GM10266 (cell line): ENCODE results near the gene LCP1.

Experiments used
- DNase-seq: peaks from one replicate; pipeline ENCODE4 v3.0.0; 2012; ENCODE audit errors: extremely low spot score
- TF ChIP-seq, protein P1 (sequence below): IDR thresholded peaks from 2 replicates; pipeline ENCODE4 v1.5.1; 2012; ENCODE audit warnings: mild to moderate bottlenecking, low read depth; ENCODE audit not compliant: control insufficient read depth, insufficient read depth; ENCODE audit errors: missing control alignments

The LCP1 gene

DNA sequence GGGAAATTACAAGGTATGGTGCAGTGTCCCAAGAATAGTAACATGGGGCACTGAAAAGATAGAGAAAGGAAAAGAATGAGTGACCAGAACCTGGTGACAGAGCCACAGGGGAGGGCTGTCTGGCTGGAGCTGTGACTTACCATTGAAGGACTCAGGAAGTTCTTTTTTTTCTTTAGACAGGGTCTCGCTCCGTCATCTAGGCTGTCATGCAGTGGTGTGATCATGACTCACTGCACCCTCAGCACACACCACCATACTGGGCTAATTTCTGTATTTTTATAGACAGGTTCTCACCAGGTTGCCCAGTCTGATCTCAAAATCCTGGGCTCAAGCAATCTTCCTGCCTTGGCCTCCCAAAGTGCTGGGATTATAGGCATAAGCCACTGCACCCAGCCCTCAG lies 68.4 kb downstream of the LCP1 start:
- TF ChIP-seq, protein P1, sequence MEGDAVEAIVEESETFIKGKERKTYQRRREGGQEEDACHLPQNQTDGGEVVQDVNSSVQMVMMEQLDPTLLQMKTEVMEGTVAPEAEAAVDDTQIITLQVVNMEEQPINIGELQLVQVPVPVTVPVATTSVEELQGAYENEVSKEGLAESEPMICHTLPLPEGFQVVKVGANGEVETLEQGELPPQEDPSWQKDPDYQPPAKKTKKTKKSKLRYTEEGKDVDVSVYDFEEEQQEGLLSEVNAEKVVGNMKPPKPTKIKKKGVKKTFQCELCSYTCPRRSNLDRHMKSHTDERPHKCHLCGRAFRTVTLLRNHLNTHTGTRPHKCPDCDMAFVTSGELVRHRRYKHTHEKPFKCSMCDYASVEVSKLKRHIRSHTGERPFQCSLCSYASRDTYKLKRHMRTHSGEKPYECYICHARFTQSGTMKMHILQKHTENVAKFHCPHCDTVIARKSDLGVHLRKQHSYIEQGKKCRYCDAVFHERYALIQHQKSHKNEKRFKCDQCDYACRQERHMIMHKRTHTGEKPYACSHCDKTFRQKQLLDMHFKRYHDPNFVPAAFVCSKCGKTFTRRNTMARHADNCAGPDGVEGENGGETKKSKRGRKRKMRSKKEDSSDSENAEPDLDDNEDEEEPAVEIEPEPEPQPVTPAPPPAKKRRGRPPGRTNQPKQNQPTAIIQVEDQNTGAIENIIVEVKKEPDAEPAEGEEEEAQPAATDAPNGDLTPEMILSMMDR, result no peak
- DNase-seq, result no peak

DNA sequence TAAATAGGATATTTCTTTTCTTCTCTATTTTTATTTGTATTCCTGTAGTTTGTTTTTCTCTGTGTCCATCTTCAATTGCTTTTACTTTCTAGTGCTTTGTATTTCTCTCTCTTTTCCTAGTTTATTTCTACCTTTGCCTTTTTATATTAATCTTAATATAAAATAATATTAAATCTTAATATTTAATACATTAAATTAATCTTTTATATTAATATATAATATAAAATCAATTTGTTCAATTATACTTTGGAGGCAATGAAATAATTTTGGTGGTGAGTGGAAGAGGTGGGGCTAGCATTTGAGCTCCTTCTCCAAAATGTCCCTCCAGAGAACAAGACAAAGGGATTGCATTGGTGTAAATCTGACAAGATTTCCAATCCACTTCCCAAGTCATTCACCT lies 70.8 kb downstream of the LCP1 start:
- TF ChIP-seq, protein P1, result no peak
- no peak for DNase-seq

DNA sequence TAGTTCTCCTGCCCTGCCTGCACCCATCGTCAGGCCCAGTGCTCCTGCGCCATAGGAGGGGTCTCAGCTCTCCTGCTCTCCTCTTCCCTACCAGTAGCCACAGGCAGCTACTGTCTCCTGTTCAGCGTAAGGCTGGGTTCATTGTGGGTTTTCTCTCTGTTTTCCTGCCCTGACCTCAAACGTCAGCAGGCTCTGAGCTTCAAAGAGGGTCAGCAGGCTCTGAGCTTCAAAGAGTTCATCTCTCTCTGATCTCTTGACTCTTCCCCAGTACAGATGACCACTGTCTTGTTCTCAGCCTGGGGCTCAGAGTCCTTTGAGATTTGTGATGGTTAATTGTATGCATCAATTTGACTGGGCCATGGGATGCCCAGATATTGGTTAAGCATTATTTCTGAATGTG lies 72.5 kb downstream of the LCP1 start:
- no peak for DNase-seq
- TF ChIP-seq, protein P1, result no peak

DNA sequence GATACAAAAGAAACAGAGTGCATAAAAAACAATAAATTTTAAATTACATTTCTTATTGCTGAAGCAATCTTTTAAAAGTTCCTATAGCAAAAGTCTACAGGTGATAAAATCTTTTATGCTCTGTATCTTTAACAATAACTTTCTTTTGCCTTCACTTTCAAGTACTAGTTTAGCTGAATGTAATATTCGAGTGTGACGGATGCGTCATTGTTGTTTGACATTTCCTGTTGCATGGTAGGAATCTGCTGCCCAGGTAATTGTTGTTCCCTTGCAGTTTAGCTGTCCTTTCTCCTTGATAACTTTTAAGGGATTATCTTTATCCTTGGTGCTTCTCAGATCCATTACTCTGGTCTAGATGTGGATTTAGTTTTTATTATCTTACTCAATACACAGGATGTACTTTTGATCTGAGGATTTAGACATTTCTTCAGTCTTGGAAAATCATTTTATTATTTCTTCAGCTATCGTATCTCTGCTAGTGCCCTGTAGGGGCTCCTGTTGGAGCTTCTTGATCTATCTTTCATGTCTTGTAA lies 75.1 kb downstream of the LCP1 start:
- TF ChIP-seq, protein P1, result no peak
- no peak for DNase-seq

DNA sequence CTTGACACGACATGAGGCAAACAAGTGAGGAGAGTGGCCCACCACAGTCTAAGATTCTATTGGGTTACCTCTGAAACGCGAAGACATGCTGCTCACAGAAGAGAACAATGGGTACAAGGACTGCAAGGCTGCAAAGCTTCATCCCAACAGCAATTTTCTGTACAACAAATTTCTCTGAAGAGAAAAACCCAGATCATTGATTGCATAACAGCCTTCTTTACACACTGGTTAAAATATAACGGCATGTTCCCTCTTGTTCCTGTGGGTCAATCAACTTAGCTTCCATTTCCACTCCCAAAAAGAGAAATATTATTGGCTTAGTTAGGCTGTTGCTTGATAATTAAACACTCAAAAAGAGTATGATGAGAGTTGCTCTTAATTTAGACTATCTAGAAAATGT lies 77.1 kb downstream of the LCP1 start, which contains the start of gene CPB2:
CPB2 (minus strand) TSS at position 166 of the 400 bp plus-strand sequence; CDS start at position 142, 24 bp downstream.
- no peak for DNase-seq
- TF ChIP-seq, protein P1, result no peak

DNA sequence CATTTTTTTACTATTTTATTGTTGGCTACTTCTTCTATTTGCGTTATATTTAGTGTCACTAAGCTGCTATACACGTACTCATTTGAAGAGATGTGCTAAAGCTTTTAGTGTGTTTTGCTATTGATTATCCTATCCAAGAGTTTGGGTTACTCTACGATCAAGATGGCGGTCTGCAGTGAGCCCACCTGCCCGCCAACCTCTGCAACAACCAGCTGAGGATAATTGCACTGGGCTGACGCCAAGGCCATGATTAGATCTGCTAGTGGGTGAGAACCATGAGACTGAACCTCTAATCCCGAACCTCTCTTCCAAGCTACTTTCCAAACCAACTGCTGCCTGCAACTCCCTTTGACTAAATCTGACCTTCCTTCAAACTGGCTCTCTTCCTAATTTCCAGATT lies 78.9 kb downstream of the LCP1 start:
- DNase-seq, result no peak
- TF ChIP-seq, protein P1, result no peak

DNA sequence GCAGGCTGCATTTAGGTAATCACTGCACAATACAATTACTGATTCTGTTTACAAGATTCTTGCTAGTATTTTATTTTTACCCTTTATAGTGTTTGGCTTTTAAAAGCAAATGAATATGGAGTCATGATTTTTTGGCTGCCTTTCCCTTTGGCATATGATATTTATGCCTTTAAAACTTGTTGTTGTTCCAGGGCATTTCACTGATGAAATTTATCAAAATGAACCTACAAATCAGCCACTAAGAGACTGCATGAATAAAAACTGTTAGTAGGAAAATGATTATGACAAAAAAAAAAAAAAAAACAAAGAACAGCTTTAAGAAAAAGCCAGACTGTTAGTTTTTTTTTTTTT lies 79.7 kb downstream of the LCP1 start:
- DNase-seq, result no peak
- TF ChIP-seq, protein P1, result no peak
